Brain microvascular endothelial cell (primary cell): ENCODE data around the gene AVPR2.

Experiments used
- DNase-seq: peaks from one replicate; pipeline ENCODE4 v3.0.0-alpha.2; 2020
- H3K27ac ChIP-seq: fragments of 250-450 bp; sonication (Bioruptor Pico); 2 replicates; pipeline ENCODE4 v1.5.1; 2020; ENCODE audit warnings: mild to moderate bottlenecking, moderate library complexity
- H3K27me3 ChIP-seq: fragments of 250-450 bp; sonication (Bioruptor Pico); replicated peaks from 2 replicates; pipeline ENCODE4 v1.5.1; 2020; ENCODE audit warnings: mild to moderate bottlenecking
- H3K36me3 ChIP-seq: fragments of 250-450 bp; sonication (Bioruptor Pico); replicated peaks from 2 replicates; pipeline ENCODE4 v1.5.1; 2020; ENCODE audit warnings: mild to moderate bottlenecking
- H3K4me3 ChIP-seq: 2 replicates; pipeline ENCODE4 v1.5.1; 2011; ENCODE audit warnings: low read depth, mild to moderate bottlenecking, control low read depth, low read length, moderate library complexity
- in situ Hi-C: cut with HindIII; loops from 2 replicates; pipeline ENCODE4 v1.10.0; 2017; ENCODE audit warnings: low sequenced_read_pairs, low pct_ligation_motif_present
- TF ChIP-seq, protein P1 (sequence below): IDR thresholded peaks from 2 replicates; pipeline ENCODE4 v1.5.1; 2011; ENCODE audit warnings: low read depth, mild to moderate bottlenecking, moderate library complexity, low read length, control low read depth, inconsistent platforms; ENCODE audit errors: missing control alignments

Gene AVPR2

DNA sequence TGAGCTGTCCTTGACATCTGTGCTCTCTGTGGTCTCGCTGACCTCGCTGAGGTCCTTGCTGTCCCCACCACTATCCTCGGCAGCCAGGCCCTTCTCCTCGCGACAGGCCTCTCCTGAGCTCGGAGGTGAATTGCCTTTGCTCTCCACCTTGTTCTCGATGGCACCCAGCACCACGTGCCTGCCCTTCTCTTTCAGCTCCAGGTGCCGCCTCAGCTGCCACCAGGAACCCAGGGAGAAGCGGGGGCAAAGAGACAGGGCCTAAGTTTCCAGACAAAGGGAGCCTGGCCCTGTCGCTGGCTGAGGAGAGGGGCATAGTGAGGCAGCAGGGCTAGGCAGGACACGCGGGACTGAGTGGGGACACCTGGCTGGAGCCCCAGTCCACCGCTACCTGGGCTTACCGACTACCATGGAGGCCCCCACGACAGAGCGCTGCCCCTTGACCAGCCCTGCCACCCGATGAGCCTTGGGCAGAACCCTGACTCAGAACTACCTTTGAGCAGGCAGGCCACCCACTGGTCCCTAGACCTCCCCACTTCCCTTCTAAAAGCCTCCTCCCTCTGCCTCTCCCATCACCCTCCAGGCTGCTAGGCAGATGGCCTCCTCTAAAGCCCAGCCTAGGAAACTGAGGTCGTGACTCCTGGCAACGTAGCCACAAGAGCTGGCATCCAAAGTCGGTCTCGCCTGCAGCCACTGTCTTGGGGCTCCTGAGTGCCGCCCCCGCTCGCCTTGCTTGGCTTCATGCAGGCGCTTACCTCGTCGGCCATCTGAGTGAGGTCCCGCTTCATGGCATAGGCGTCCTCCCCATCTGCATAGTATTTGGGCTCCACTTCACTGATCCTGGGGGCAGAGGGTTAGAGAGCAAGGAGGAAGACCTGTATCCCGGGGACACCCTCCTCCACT, 25.8 kb downstream of the AVPR2 start:
- TF ChIP-seq, protein P1, sequence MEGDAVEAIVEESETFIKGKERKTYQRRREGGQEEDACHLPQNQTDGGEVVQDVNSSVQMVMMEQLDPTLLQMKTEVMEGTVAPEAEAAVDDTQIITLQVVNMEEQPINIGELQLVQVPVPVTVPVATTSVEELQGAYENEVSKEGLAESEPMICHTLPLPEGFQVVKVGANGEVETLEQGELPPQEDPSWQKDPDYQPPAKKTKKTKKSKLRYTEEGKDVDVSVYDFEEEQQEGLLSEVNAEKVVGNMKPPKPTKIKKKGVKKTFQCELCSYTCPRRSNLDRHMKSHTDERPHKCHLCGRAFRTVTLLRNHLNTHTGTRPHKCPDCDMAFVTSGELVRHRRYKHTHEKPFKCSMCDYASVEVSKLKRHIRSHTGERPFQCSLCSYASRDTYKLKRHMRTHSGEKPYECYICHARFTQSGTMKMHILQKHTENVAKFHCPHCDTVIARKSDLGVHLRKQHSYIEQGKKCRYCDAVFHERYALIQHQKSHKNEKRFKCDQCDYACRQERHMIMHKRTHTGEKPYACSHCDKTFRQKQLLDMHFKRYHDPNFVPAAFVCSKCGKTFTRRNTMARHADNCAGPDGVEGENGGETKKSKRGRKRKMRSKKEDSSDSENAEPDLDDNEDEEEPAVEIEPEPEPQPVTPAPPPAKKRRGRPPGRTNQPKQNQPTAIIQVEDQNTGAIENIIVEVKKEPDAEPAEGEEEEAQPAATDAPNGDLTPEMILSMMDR: no peak
- no peak overlapping the region for H3K4me3 ChIP-seq
- in situ Hi-C loops: no loop called here
- H3K36me3 ChIP-seq: peaks cover 10% of the 10 kb centered on the region
- DNase-seq: no peak
- no peaks in the 10 kb centered on the region for H3K27me3 ChIP-seq
- H3K27ac ChIP-seq: no peak overlapping the region

DNA sequence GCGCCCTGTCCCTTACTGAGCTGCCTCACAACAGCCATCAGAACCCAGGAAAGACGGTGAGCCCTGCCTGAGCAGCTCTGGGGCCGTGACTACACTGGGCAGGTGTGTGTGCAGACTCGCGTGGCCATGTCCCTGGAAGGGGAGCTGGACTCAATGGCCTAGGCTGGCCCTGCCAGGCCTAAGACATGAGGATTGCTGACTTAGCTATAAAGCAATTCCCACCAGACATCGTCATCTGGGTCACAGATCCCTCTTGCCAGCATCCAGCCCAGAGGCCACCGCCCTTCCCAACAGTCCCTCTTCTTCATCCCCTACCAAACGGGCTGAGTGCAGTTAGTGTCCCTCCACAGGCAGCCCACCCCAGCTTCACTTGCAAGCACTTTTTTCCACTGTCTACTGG, 26.7 kb downstream of the AVPR2 start:
- H3K4me3 ChIP-seq: no peak overlapping the region
- TF ChIP-seq, protein P1: no peak
- H3K27ac ChIP-seq: no peak overlapping the region
- no peaks in the 10 kb centered on the region for H3K27me3 ChIP-seq
- DNase-seq: no peak
- in situ Hi-C loops: no loop called here
- H3K36me3 ChIP-seq: peaks cover 10% of the 10 kb centered on the region

DNA sequence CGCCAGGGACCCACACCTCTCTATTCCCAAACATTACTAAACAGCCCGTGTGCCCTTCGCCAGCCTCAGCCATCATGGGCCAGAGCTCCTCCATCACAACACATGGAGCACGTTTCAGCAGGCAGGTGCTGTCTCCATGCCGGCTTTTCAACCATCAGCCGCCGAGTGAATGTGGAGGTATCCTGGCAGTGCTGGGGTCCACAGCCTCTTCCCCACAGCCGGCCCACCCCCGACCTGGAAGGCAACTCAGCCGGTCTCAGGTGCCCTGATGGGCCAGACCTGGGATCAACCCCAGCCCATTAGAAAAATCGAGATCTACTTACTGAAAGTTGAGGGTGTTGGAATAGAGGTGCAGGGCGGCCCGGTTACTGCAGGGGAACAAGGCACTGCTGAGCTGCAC, 27.3 kb downstream of the AVPR2 start:
- Histone ChIP-seq H3K27ac (no peak overlapping the region), H3K36me3 (peaks cover 10% of the 10 kb centered on the region), H3K27me3 (no peaks in the 10 kb centered on the region), H3K4me3 (no peak overlapping the region)
- no peak for DNase-seq
- in situ Hi-C loops: no loop called here
- TF ChIP-seq, protein P1: no peak

DNA sequence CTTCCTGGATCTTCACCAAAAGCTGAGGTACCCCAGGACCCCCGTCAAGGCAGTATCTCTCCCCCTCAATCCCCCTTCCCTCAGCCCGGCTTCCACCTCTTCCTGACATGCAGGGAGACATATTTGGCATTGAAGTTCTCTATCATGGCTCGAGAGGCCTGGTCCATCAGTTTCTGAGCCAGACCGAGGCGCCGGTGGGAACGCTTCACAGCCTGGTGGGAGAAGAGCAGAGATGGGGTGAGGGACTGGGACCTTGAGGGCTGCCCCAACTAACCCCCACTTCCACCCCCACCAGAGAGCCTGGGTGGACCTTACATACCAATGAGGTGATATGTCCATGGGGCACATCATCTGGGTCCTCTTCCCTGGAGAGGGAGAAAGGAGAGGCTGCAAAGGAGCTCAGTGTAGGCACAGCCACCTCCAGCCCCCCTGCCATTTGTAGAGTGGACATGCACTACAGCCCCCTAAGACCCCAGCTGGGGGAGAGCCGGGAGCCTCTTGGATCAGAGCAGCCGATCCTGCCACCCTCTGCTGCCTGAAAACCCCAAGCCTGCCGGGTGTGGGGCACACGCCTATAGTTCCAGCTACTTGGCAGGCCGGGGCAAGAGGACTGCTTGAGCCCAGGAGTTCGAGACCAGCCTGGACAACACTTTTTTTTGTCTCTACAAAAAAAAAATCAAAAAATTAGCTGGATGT, 27.9 kb downstream of the AVPR2 start:
- H3K27me3 ChIP-seq: no peaks in the 10 kb centered on the region
- H3K36me3 ChIP-seq: peaks cover 10% of the 10 kb centered on the region
- TF ChIP-seq, protein P1: no peak
- DNase-seq: no peak
- H3K27ac ChIP-seq: no peak overlapping the region
- in situ Hi-C loops: no loop called here
- H3K4me3 ChIP-seq: no peak overlapping the region

DNA sequence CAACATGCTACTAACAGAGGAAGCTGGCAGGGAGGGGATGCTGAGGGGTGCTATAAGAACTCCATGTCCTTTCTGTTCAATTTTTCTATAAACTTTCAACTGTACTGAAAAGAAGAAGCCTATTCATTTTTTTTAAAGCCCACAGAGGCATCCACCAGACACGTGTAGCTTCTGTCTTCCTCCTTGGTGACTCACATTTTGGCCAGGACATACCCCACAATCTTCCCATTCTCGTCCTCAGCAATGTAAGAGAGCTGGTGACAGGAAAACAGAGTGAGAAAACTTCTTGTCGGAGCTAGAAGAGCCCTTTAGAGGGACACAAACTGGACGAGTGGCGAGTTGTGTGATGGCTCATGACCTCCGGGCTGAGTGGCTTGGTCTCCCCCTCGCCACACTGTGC, 29.3 kb downstream of the AVPR2 start:
- H3K36me3 ChIP-seq: peaks cover 10% of the 10 kb centered on the region
- in situ Hi-C loops: no loop called here
- no peak overlapping the region for H3K27ac ChIP-seq
- peak overlapping the region; percentile 73 for H3K4me3 ChIP-seq
- peak; percentile 38 for DNase-seq
- no peaks in the 10 kb centered on the region for H3K27me3 ChIP-seq
- TF ChIP-seq, protein P1: no peak
